HFFc6 (cell line): ENCODE measurements around the gene HLA-DRA. TPM values are rescaled to one million over a fixed set of nuclear protein-coding genes. Genes with fewer than 3 reads are reported as not detected.
"Not testable (repeated sequence)": the region's sequence is repeated elsewhere in the genome, so short reads cannot be mapped to it uniquely, and the experiment has no call there.

Experiments
- DNase-seq: peaks from one replicate; pipeline ENCODE4 v3.0.0-alpha.2; 2018
- H3K27ac Mint-ChIP-seq: 2 replicates; pipeline ENCODE4 v1.8.0; 2020; ENCODE audit warnings: mild to moderate bottlenecking, mixed read lengths
- H3K27me3 Mint-ChIP-seq: 2 replicates; pipeline ENCODE4 v1.8.0; 2021; ENCODE audit warnings: mild to moderate bottlenecking, moderate library complexity, mixed read lengths; ENCODE audit not compliant: insufficient read depth
- H3K36me3 Mint-ChIP-seq: 2 replicates; pipeline ENCODE4 v1.8.0; 2021; ENCODE audit warnings: low read depth, mixed read lengths
- H3K4me1 Mint-ChIP-seq: 2 replicates; pipeline ENCODE4 v1.8.0; 2020; ENCODE audit warnings: low read depth, mixed read lengths
- H3K4me3 Mint-ChIP-seq: 2 replicates; pipeline ENCODE4 v1.8.0; 2020; ENCODE audit warnings: mild to moderate bottlenecking, moderate library complexity, mixed read lengths
- H3K9me3 Mint-ChIP-seq: 2 replicates; pipeline ENCODE4 v1.8.0; 2020; ENCODE audit warnings: mild to moderate bottlenecking, mixed read lengths
- CTCF ChIP-seq: fragments of 200-600 bp; sonication (generic); IDR thresholded peaks from 2 replicates; pipeline ENCODE4 v1.5.0; 2021; ENCODE audit warnings: antibody characterized with exemption, mild to moderate bottlenecking
- total RNA-seq, 6 experiments: library from RNA; stranded (reverse); fragmentation: NEBNext Ultra II Directional; extraction: Animal tissue kit (Norgen Biotek cat#: 25700); gene quantifications; 2 replicates in 1 of 6; 3 replicates in 5 of 6; pipeline ENCODE4 v1.2.3, GENCODE V29; 2021

The HLA-DRA gene
- total RNA-seq, 6 experiments from 2014 or later, result not detected

GRCh38 chr6:32431142-32431541 lies 8.5 kb upstream of the HLA-DRA start:
- H3K4me3 Mint-ChIP-seq, result no peak overlapping the region
- no peak overlapping the region for H3K27ac Mint-ChIP-seq
- no peak for DNase-seq
- no peak for TF ChIP-seq CTCF
- no peaks in the 10 kb centered on the region for H3K4me1 Mint-ChIP-seq
- peaks cover 7% of the 10 kb centered on the region; the same call in 1 of the 2 replicates for H3K27me3 Mint-ChIP-seq
- no peaks in the 10 kb centered on the region for H3K36me3 Mint-ChIP-seq
- no peaks in the 10 kb centered on the region for H3K9me3 Mint-ChIP-seq

GRCh38 chr6:32432050-32432450 lies 7.6 kb upstream of the HLA-DRA start:
- peak; percentile 78 for TF ChIP-seq CTCF
- H3K36me3 Mint-ChIP-seq, result no peaks in the 10 kb centered on the region

GRCh38 chr6:32433950-32434349 lies 5.7 kb upstream of the HLA-DRA start:
- not testable (repeated sequence) for H3K4me1 Mint-ChIP-seq, H3K27ac Mint-ChIP-seq, H3K36me3 Mint-ChIP-seq, H3K4me3 Mint-ChIP-seq, DNase-seq, H3K9me3 Mint-ChIP-seq
- H3K27me3 Mint-ChIP-seq, result peaks cover 11% of the 10 kb centered on the region; the same call in 1 of the 2 replicates

More at GRCh38 chr6:32432050-32432450, 7.6 kb upstream of the HLA-DRA start:
- Mint-ChIP-seq H3K27ac (no peak overlapping the region), H3K4me1 (no peaks in the 10 kb centered on the region), H3K9me3 (no peaks in the 10 kb centered on the region), H3K4me3 (no peak overlapping the region), H3K27me3 (peaks cover 7% of the 10 kb centered on the region; the same call in 1 of the 2 replicates)
- peak; percentile 25 for DNase-seq

- Mint-ChIP-seq H3K4me1 (no peaks in the 10 kb centered on the region), H3K27ac (no peak overlapping the region), H3K27me3 (peaks cover 8% of the 10 kb centered on the region; the same call in 1 of the 2 replicates), H3K36me3 (no peaks in the 10 kb centered on the region), H3K9me3 (no peaks in the 10 kb centered on the region), H3K4me3 (no peak overlapping the region)
- DNase-seq, result no peak
- TF ChIP-seq CTCF, result no peak
Measured at GRCh38 chr6:32436186-32436585, 3.5 kb upstream of the HLA-DRA start.

- TF ChIP-seq CTCF, result no peak
- no peaks in the 10 kb centered on the region for H3K36me3 Mint-ChIP-seq
- H3K9me3 Mint-ChIP-seq, result no peaks in the 10 kb centered on the region
Measured at GRCh38 chr6:32436995-32437836, 2.5 kb upstream of the HLA-DRA start.

GRCh38 chr6:32439139-32439538 lies 548 bp upstream of the HLA-DRA start:
- Mint-ChIP-seq H3K4me1 (no peaks in the 10 kb centered on the region), H3K27me3 (peaks cover 8% of the 10 kb centered on the region; the same call in 1 of the 2 replicates), H3K27ac (no peak overlapping the region), H3K4me3 (no peak overlapping the region), H3K36me3 (no peaks in the 10 kb centered on the region), H3K9me3 (no peaks in the 10 kb centered on the region)
- no peak for DNase-seq
- no peak for TF ChIP-seq CTCF

More at GRCh38 chr6:32436995-32437836, 2.5 kb upstream of the HLA-DRA start:
- Mint-ChIP-seq H3K4me1 (no peaks in the 10 kb centered on the region), H3K27ac (no peak overlapping the region), H3K27me3 (peaks cover 8% of the 10 kb centered on the region; the same call in 1 of the 2 replicates), H3K4me3 (no peak overlapping the region)
- peak; percentile 7 for DNase-seq
